ENCODE results near the gene UQCRQ.

UQCRQ gene

DNA sequence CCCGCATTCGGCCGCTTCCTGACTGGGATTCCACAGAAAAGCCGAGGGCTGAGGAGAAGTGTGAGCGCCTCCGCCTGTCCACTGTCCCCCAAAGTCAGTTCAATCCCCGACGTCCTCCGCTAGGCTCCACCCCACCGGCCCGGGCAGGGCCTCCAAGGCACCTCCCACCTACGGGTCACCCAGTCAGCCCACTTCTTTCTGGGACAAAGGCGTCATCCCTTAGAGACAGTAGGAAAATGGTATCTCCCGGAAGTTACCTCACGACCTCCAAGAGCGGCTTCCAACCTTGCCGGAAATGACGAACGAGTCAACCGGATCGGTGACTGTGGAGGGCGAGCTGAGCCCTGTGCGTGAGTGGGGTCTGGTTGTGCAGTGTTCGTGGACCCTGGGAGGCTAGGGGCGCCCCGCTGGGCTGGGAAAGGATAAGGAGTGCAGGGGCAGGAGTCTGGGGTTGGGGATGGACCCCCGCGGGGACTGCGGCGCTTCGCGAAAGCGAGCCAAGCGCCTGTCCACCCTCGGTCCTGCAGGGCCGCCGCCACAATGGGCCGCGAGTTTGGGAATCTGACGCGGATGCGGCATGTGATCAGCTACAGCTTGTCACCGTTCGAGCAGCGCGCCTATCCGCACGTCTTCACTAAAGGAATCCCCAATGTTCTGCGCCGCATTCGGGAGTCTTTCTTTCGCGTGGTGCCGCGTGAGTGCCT, at the start of gene UQCRQ, which contains the start of gene GDF9:
Gene UQCRQ, plus strand, starts transcription at position 301 of the 704 bp plus-strand sequence. Its CDS starts 240 bp downstream, at position 541.
Gene GDF9, minus strand, starts transcription at position 128 of the 704 bp plus-strand sequence. CDS start 1,936 bp downstream, outside the sequence.
- DNase-seq, result peak; percentile 94

DNA sequence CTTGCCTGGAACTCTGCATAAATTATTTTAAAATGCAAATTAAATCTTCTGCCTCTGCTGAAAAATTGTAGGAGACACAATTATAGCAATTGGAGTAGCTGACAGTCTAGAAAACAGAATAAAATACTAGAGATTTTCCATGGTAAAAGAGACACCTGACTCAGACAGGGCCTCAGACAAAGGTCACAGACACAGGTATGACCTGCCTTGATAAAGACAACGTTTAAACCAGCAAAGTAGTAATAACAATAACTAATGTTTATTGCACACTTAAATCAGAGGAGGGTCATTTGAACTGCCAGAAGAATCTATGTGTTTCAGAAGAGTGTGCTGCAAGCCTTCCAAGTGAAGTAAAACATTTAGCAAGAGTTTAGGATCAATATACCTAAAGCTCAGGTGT, 49.4 kb upstream of the UQCRQ start:
- no peak for DNase-seq

DNA sequence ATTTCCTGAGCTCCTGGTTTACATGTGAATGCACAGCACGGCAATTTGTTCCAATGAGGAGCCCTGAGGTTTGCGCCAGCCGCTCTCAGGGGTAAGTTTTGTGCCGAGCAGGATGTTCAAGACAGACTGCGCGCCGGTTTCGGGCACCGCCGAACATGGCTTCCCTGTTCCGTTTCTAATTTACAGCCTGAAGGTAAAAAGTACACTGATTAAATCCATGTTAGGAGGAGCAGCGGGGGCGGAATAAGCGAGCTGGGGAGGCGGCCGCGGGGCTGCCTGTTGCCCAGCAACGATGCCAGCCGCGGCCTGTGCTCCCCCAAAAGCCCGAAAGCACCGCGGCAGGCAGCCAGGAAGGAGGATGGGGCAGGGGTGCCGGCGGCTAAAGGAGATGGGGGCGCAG, 47.0 kb upstream of the UQCRQ start:
- no peak for DNase-seq

DNA sequence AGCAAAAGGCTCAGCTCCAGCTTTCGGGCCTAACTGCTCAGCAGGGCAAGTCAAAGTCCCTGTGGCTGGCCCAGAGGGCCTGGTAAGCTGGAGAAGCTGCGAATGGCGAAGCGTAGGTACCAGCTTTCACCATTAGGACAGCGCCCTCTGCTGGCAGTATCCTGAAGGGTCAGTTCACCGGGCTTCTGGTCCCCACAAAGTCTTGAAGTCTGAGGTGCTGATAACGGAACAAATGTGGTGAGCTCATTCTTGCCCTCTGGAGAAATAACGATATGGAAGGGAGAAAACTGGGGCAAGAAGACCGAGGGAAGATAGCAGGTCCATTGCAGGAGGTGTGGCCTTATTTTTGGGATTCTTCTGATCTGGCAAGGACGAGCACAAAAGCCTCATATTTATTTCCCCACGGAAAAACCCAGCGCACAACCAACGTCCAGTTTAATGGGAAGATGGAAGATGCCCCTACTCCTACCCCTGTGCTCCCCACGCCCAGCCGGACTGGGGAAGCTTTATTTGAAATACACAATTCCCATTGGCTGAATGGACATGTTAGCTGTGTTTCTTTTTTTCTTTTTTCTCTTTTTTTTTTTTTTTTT, 46.2 kb upstream of the UQCRQ start:
- DNase-seq, result peak; percentile 67

DNA sequence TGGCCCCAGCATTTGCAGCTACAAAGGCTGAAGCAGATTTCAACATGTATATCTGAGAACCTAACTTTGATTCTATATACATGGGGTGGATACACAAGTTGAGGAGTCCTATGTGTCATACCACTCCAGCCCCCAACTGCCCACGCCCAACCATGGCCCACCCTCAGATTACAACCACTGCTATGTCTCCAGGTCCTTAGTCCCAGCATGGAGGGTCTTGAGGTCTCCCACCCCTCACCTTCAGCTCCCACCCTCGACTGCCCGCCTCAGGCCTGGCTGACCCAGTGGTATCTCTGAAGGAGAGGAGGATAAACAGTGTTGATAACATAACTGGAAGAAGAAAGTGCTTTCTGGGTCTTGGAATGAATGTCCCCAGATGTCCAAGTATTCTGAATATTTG, 45.1 kb upstream of the UQCRQ start:
- no peak for DNase-seq

DNA sequence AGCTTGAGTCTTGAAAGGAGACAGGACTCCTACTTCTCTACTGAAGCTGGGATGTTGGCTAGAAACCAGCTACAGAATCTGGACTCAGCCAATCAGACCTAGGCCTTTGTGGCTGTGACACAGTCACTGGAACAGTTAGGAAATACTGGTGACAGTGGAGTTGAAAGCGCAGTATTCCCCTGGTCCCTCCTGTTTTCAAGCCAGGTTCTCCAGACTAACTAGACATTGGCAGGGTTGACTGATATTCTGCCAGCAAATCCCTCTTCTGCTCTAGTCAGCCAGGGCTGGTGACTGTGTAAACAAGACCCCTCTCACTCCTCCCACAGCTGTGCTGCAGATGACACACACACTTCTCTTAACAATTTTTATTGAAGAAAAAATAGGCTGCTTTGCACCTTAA, 44.7 kb upstream of the UQCRQ start:
- no peak for DNase-seq

DNA sequence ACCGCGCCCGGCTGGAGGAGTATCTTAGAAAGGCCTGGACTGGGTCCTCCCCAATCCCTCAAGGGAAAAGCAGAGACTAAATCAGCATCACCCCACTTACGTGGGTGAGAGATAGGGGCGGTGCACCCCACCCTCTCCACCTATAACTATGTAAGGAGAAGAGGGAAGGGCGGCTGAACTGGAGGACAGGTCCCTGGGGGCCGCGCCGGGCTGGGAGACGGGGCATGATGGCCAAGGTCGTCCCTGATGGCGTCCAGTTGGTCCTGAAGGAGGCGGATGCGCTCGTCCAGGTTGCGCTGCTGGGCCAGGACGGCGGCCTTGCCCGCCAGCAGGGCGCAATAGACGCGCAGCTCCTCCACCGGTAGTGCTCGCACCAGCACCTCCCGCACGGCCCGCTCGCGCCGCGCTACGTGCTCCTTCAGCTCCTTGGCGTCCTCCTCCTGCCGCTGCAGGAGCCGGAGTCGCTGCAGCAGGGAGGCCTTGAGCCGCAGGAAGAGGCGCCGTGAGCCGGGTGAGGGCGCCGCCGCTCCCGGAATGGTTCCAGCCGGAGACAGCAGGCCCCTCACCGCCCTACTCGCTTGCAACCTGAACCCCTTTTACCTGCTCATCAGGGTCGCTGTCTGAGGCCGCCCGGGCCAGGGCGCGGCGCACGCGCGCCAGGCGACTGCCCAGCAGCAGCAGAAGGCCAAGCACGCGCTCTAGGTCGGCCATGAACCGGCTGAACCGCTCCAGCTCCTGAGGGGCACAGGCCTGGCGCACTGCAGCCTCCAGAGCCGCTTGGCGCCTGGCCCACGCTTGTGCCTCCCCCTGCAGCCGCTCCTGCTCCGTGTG, 43.6 kb upstream of the UQCRQ start:
- DNase-seq, result no peak

DNA sequence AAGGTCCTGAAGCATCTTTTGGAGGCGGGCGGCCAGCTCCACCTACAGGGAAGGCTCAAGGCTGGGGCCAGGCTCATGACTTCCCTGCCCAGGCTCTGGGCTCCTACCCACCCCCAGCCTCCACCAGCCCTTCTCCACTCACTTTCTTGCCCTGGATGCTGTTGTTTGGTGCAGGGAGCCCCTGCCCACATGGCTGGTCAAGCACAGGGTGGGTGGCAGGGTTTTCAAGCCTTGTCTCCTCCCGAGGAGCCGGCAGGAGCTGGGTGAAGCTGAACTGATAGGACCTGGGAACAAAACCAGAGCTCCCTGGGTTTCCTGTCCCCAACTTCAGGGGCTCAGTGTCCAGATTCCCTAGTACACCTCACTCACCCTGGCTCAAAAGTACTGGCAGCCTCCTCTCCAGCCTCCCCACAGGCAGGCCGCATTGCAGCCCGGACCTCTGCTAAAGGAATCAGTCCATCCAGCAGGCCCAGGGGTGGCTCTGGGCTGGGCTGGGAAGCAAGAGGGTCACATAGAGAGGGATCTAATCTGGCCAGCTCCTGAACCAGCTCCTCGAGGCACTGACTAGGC, 42.9 kb upstream of the UQCRQ start:
- DNase-seq, result no peak

DNA sequence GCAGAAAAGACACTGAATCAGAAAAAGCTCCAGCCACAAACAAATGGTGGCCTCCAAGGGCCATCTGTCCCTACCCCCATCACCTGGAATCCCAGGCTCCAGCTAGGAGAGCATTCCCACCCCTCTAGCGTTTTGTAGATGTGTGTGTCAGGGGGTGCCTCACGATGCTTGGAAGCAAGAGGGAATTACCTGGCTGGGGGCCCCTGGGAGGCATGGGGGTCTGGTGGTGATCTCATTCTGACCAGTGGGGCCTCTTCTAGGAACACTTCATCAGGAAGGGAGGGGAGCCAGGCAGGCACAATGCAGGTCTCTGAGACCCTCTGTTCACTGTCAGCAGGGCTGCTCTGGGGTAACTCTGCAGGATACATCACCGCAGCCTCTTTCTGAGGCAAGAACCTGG, 42.0 kb upstream of the UQCRQ start:
- DNase-seq, result no peak

DNA sequence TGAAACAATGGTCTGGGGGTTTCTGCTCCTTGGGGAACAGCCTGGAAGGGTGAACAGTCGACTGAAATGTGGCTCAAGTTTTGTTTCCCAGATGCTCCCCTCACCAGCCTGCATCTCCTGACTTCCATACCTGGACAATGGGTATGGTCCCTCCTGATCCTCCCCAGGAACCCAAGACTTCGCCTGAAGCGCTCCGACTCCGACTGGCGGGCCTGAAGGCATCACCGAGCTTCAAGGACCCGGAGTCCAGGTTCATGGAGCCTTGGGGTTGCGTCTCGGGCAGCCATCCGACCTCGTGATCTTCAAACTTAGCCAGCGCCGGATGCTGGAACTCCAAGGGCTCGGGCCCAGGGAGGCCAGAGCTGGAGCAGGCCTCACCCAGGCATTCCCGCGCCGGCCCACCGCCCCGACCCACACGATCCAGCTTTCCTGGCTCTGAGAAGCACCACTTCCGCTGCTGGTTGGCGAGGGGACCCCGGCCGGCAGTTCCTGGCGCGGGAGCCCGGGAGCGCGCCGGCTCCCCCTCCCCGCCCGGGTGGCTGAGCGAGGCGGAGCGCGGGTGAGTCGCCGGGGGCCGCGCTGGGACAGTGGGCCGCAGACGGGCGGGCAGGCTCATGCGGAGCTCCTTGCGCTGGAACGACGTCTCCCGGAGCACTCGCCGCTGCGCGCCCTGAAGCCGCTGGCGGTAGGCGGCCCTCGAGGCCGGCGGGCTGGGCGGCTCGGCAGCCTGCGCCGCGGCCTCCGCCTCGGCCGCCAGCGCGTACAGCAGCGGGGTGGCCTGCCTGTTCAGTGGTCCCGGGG, 41.2 kb upstream of the UQCRQ start:
- DNase-seq, result no peak

DNA sequence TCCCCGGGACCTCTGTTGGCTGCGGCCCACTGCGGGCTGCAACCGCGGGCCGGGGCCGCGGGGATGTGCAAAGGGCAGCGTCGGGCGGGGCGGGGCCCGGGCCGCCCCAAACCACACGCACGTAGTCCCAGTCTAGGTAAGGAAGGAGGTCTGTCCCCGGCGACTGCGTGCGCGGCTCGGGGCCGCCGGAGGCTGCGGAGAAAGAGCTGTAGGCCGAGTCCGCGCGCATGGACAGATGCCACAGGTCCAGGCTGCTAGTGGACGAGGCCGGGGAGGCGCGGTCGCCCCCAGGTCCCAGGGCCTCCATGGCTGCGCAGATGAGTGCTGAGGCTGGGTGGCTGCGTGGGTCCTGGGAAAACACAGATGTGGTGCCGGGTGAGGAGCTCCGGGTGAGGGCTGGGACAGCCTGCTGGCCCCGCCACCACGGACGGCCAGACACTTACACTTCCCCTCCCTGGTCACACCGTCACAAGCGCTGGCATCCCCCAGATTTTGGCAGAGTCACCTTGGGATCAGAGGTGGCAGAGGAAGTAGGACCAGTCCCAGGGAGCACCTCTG, 40.5 kb upstream of the UQCRQ start:
- no peak for DNase-seq

DNA sequence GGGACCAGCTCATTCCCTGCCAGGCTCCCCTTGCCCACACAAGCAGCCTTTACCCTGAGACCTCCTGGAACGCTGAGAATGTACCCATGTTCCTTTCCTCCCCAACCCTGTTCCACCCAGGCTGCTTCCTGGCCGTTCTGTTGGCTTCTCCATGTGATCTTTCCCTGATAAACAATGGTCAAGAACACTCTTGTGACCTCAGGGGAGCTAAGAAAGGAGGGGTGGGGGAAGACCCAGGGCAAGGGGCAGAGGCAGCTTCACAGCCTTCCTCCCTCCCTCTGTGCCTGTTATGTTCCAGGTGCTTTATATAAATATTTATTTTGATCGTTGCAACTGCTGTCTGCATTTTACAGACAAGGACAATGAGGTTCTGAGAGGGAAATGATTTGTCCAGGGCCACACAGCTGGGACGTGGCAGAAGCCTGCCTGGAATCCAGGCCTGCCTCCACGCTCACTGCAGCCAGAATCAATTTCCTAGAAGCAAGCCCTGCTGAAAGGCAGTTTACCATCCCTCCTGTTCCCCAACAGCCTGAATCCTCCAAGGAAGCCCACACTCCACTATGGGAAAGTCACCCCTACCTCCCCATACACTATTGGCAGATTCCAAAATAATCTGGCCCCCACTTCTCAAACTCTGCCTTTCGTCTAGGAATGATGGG, 39.9 kb upstream of the UQCRQ start:
- no peak for DNase-seq

DNA sequence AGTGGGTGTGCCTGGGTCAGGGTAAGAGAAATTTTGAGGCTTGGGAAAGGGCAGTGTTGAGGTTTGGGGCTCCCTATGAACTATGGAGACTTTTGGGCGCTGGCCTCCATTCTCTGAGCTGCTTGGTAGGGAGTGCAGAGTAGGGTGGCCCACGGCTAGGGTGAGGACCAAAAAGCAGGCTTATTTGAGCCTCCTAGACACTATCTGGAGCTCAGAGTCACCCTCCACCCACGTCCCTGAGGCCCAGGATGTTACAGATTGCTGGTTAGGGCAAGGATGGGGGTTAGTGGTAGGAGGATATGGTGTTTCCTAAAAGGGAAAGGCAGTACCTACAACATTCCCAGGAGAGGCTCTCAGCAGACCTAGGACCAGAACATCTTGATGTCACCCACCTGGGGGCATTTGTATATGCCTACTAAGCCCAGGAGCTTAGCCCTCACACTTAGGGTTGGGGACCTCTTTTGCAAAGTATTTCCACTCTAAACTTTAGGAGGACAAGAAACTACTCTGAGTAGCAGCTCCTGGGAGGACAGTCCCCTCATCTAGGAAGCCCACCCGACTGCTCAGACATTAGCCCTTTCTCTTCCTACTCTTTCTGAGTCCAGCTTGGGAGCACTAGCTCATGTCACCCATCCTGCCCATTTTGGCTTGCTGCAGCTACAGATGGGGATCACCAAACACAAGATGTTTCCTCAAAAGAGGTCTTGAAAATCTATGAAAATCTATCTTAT, 38.3 kb upstream of the UQCRQ start:
- no peak for DNase-seq

DNA sequence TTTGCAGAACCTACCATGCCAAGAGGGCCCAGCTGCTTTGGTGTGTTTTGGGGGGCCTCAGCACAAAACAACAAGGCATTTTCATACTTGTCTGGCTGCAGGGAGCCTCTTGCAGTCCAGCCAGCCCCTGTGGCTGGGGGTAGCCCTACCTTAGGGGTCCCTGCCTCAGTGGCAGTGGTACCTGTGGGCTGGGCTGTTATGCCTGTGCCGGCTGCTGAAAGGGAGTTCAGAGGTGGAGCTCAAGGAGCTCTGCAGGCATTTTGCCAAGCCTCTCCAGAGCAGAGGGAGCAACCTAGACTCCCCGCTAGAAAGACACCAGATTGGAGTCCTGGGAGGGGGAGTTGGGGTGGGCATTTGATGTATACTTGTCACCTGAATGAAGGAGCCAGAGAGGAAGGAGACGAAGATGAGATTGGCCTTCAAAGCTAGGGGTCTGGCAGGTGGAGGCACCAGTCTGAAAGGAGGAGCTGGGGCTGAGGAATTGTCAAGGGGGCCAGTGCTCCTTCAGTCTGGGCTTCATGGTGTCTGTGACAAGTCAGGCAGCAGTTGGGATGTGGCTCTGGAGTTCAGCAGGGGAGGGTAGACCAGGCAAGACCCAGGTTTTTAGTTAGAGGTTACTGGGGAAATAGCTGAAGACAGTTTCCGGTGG, 37.5 kb upstream of the UQCRQ start:
- DNase-seq, result no peak

DNA sequence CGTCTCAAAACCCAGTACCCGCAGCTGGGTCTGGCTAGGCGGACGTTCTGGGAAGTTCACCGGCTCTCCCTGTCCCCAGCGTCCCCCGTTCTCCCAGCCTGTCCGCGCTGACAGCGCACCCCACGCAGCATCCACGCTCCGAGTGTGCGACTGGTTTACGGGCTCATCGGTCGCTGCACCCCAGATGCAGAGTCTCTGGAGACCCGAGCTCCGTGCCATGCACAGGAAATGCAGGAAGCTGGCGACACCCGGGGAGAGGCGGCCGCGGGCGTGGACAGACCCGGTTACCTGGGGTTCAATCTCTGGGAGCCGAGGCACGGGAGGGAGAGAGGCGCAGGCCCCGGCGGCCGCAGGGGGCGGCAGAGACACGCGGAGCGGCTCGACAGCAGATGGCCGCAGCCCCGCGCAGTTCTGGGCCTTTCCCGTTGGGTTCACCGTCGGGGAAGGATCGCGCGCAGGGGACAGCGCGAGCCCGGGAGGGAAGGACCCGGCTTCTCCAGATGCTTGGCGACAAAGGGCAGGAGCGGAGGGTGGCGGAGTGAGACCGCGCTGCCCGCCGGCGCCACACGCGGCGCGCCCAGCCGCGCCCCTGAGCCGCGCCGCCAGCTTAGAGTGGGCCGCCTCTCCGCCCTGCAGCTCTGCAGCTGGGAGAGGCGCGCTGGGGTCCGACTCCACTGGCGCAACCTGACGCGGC, 36.6 kb upstream of the UQCRQ start:
- no peak for DNase-seq

DNA sequence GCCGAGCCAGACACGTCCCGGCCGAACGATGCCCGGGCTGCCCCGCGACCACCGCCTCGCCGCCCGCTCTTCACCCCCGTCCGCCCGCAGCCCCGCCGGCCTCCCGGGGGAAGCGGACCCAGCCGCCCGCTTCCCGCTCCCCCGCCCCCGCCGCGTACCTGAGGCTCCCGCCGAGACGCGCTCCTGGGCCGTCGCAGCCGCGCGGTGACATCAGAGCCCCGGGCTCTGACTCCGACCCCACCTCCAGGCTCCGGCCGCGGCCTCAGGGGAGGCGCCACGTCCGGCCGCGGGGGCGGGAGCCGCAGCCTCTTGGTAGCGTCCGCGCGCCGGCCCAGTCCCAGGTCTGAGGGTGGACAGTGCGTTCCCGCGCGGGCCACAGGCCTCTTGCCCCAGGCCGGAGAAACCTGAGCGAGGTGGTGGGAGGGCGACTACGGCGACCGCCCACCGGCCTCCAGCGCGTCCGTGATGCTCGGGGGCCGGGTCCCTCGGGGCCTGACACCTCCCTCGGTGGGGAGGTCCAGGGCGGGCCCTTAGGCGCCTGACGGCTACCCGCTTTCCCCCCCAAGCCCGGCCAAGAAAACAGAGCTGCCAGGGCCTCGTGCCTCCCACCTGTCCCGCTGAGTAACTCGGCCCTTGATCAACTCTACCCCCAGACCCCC, 35.9 kb upstream of the UQCRQ start, which contains the start of gene SHROOM1:
Gene SHROOM1, minus strand, starts transcription at position 212 of the 659 bp plus-strand sequence. CDS start 4,507 bp downstream, outside the sequence.
- DNase-seq, result no peak

DNA sequence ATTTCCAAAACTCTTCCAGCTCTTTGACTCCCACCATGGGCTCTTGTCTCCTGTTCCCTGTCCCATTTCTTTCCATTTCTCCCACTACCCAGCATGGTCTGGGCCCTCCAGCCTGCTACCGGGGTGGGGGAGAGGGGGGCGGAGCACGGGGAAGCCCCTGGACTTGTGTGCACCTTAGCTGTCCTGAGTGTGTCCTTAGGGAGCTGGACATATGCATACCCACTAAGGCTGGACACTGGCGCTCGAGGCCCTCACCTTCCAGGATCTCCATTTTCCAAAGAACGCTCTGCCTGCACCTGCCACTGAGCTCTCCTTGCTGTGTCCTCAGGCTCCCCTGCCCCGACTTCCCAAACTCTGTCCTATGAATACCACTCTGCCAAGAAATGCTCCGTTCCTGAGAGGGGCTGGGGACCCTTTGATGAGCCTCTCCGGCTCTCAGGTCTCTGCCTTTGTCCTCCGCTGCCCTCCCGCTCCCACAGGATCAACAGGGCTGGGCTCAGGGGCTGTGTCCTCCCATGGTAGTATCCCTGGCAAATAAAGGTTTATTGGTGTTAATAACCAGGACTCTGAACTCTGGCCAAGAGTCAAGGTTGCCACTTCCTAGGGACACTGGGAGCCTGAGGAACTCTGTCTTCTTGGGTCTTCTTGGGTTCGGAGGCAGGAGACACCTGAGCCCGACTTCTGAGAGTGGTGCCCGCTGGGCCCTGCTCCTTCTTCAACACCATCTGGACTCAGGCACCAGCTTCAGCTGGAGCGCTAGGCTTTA, 35.2 kb upstream of the UQCRQ start:
- no peak for DNase-seq

DNA sequence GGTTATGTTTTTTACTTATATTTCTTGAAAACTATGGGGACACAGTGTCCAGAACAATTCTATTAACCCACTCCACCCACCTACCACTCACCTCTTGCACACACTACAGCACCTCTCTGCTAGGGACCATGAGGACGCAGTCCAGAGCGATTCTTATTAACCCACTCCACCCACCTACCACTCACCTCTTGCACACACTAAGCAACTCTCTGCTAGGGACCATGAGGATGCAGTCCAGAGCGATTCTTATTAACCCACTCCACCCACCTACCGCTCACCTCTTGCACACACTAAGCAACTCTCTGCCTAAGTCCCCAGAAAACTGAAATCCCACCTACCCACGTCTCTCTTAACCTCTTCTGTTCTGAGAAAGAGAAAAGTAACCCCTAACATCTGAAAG, 33.8 kb upstream of the UQCRQ start:
- no peak for DNase-seq
